ENCODE data around the gene HOXB1.

DNA sequence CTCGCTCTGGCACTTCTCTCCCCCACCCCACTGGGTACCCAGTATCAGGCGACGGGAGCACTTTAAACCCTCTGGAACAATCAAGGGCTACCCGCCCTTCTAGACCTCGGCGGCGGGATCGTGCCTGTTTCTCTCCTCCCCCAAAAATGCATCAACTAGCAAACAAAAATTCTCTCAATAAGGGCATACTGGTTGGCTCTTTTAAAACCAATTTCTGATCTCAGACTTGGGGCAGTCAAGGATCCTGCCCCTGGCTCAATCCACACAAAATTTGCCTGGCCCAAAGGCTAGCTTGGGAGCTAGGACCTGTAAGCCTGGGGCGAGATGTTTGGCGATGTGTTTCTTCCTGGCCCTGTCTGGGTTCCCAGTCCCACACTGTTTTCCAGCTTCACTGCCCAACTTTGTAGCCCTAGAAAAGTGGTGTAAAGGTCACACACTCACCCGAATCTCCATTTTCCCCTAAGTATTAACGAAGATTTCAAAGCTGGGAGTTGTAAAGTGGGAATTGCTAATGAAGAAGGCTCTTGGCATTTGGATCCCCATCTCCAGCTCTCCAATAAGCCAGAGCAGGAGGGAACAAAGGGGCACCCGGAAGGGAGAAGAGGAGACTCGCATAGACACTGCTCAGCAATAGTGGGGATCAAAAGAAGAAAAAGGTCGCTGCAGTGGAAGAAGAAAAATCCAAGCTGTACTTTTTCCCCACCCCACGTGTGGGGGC is 28.5 kb upstream of the HOXB1 start:
- TF ChIP-seq, protein P1, sequence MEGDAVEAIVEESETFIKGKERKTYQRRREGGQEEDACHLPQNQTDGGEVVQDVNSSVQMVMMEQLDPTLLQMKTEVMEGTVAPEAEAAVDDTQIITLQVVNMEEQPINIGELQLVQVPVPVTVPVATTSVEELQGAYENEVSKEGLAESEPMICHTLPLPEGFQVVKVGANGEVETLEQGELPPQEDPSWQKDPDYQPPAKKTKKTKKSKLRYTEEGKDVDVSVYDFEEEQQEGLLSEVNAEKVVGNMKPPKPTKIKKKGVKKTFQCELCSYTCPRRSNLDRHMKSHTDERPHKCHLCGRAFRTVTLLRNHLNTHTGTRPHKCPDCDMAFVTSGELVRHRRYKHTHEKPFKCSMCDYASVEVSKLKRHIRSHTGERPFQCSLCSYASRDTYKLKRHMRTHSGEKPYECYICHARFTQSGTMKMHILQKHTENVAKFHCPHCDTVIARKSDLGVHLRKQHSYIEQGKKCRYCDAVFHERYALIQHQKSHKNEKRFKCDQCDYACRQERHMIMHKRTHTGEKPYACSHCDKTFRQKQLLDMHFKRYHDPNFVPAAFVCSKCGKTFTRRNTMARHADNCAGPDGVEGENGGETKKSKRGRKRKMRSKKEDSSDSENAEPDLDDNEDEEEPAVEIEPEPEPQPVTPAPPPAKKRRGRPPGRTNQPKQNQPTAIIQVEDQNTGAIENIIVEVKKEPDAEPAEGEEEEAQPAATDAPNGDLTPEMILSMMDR (IDR thresholded peaks at IDR 0.05; ENCODE audit: borderline replicate concordance, extremely low read depth, low read length, poor library complexity, severe bottlenecking), result no peak
- no peak for TF ChIP-seq EZH2 (IDR thresholded peaks at IDR 0.05; ENCODE audit: borderline replicate concordance, low read depth, low read length, severe bottlenecking)

All from DND-41 (cell line).